WTC11 (cell line): Measurements from ENCODE around the gene FYCO1.

ENCODE experiments used
- CREB1 ChIP-seq: sonication (generic); formaldehyde crosslinking; IDR thresholded peaks from 2 replicates; pipeline ENCODE4 v1.8.0; 2023; ENCODE audit warnings: mild to moderate bottlenecking, missing genetic modification reagents
- CTCF ChIP-seq: fragments of 200-600 bp; IDR thresholded peaks from 2 replicates; pipeline ENCODE4 v1.8.0; 2022; ENCODE audit warnings: antibody characterized with exemption
- ELF4 ChIP-seq: sonication (generic); formaldehyde crosslinking; IDR thresholded peaks from 2 replicates; pipeline ENCODE4 v1.8.1; 2022; ENCODE audit warnings: low read depth, mild to moderate bottlenecking, moderate library complexity, missing genetic modification reagents
- ESRRA ChIP-seq: sonication (generic); formaldehyde crosslinking; IDR thresholded peaks from 2 replicates; pipeline ENCODE4 v1.8.1; 2022; ENCODE audit warnings: mild to moderate bottlenecking, missing genetic modification reagents, borderline replicate concordance
- KAT7 ChIP-seq: sonication (generic); formaldehyde crosslinking; IDR thresholded peaks from 2 replicates; pipeline ENCODE4 v1.8.1; 2023; ENCODE audit warnings: missing genetic modification reagents, mild to moderate bottlenecking, borderline replicate concordance
- MLX ChIP-seq: sonication (generic); formaldehyde crosslinking; IDR thresholded peaks from 2 replicates; pipeline ENCODE4 v1.8.1; 2023; ENCODE audit warnings: mild to moderate bottlenecking, missing genetic modification reagents, moderate library complexity
- NR2C2 ChIP-seq: sonication (generic); formaldehyde crosslinking; IDR thresholded peaks from 2 replicates; pipeline ENCODE4 v1.8.0; 2022; ENCODE audit warnings: mild to moderate bottlenecking, missing genetic modification reagents
- TEAD4 ChIP-seq: sonication (generic); formaldehyde crosslinking; IDR thresholded peaks from 2 replicates; pipeline ENCODE4 v1.8.0; 2022; ENCODE audit warnings: mild to moderate bottlenecking, missing genetic modification reagents
- USF1 ChIP-seq: sonication (generic); formaldehyde crosslinking; IDR thresholded peaks from 2 replicates; pipeline ENCODE4 v1.8.0; 2022; ENCODE audit warnings: mild to moderate bottlenecking, missing genetic modification reagents
- USF2 ChIP-seq: sonication (generic); formaldehyde crosslinking; IDR thresholded peaks from 2 replicates; pipeline ENCODE4 v1.8.1; 2023; ENCODE audit warnings: mild to moderate bottlenecking, missing genetic modification reagents, moderate library complexity
- ZMAT4 ChIP-seq: fragments of 250-450 bp; sonication (Bioruptor Pico); IDR thresholded peaks from 2 replicates; pipeline ENCODE4 v1.9.0; 2021; ENCODE audit warnings: mild to moderate bottlenecking
- ZNF121 ChIP-seq: sonication (generic); formaldehyde crosslinking; IDR thresholded peaks from 2 replicates; pipeline ENCODE4 v1.8.0; 2023; ENCODE audit warnings: missing genetic modification reagents
- ZNF219 ChIP-seq: sonication (generic); formaldehyde crosslinking; IDR thresholded peaks from 2 replicates; pipeline ENCODE4 v1.8.0; 2023; ENCODE audit warnings: missing genetic modification reagents, mild to moderate bottlenecking, borderline replicate concordance
- ZNF423 ChIP-seq: fragments of 250-450 bp; sonication (Bioruptor Pico); IDR thresholded peaks from 2 replicates; pipeline ENCODE4 v2.1.2; 2022; ENCODE audit warnings: mild to moderate bottlenecking, moderate library complexity

GRCh38 chr3:45914362-45915058 lies 81.1 kb downstream of the FYCO1 start:
- TF ChIP-seq ESRRA (CRISPR knock-in tag) (no peak), CTCF (no peak), MLX (CRISPR knock-in tag) (no peak), ZMAT4 (CRISPR knock-in tag) (no peak), CREB1 (CRISPR knock-in tag) (no peak), USF1 (CRISPR knock-in tag) (no peak), NR2C2 (no peak), KAT7 (CRISPR knock-in tag) (no peak), ZNF121 (no peak), ZNF423 (CRISPR knock-in tag) (no peak), TEAD4 (no peak), USF2 (CRISPR knock-in tag) (no peak), ZNF219 (CRISPR knock-in tag) (no peak), ELF4 (CRISPR knock-in tag) (no peak)
